ENCODE data around the gene PKD1.
A peak's percentile ranks its signal among the peaks of the same experiment; 100 is the strongest.

The PKD1 gene

GRCh38 chr16:2057438-2057837, 78.3 kb downstream of the PKD1 start:
- DNase-seq (ENCODE audit: extremely low spot score) = no peak
- ChIA-PET CTCF (interaction anchor here (0.9 kb wide), 1 partner anchor 22 kb away, joined by 3 read pairs; no protein-coding TSS in a partner anchor), POLR2A (interaction anchor here (0.6 to 1.5 kb wide), 3 partner anchors 10 to 98 kb away, joined by 3 to 11 read pairs (median 7); partner anchors contain the start of genes NTHL1, RPS2, TRAF7 and TSC2)
- TF ChIP-seq LEF1 (IDR thresholded peaks at IDR 0.05; ENCODE audit: borderline replicate concordance) (no peak), FOXK2 (IDR thresholded peaks at IDR 0.05) (no peak), TARDBP (IDR thresholded peaks at IDR 0.05) (no peak), ARNT (IDR thresholded peaks at IDR 0.05) (no peak)

- TF ChIP-seq SP1 (IDR thresholded peaks at IDR 0.05) (no peak), SUZ12 (IDR thresholded peaks at IDR 0.05) (no peak), ZNF384 (IDR thresholded peaks at IDR 0.05) (no peak), HDGF (IDR thresholded peaks at IDR 0.05; ENCODE audit: borderline replicate concordance) (no peak), PKNOX1 (IDR thresholded peaks at IDR 0.05) (no peak), ARNT (IDR thresholded peaks at IDR 0.05) (no peak), LEF1 (IDR thresholded peaks at IDR 0.05; ENCODE audit: borderline replicate concordance) (no peak), NFRKB (IDR thresholded peaks at IDR 0.05) (no peak), TARDBP (IDR thresholded peaks at IDR 0.05) (no peak), L3MBTL2 (conservative IDR thresholded peaks at IDR 0.05) (no peak)
- POLR2A ChIA-PET = interaction anchor here (0.5 to 1.5 kb wide), 5 partner anchors 9 to 117 kb away, joined by 3 to 11 read pairs (median 4); partner anchors contain the start of genes NTHL1, RPS2, TRAF7 and TSC2
- CTCF ChIA-PET = interaction anchor here (0.7 to 0.9 kb wide), 2 partner anchors 9 to 22 kb away, joined by 3 read pairs; partner anchors contain the start of gene NTHL1
- peak; percentile 48 for DNase-seq (ENCODE audit: extremely low spot score)
Observed at GRCh38 chr16:2056681-2057407, 78.9 kb downstream of the PKD1 start.

GRCh38 chr16:2056077-2056476, 79.6 kb downstream of the PKD1 start:
- ChIA-PET CTCF (no interaction called here), POLR2A (interaction anchor here (1.5 kb wide), 1 partner anchor 91 kb away, joined by 7 read pairs; the partner anchor contains the start of gene RPS2)
- TF ChIP-seq SUZ12 (IDR thresholded peaks at IDR 0.05) (no peak), L3MBTL2 (conservative IDR thresholded peaks at IDR 0.05) (no peak), FOXK2 (IDR thresholded peaks at IDR 0.05) (no peak), FOXM1 (IDR thresholded peaks at IDR 0.05; ENCODE audit: borderline replicate concordance) (no peak), NFRKB (IDR thresholded peaks at IDR 0.05) (no peak), ELF4 (IDR thresholded peaks at IDR 0.05) (no peak), LEF1 (IDR thresholded peaks at IDR 0.05; ENCODE audit: borderline replicate concordance) (no peak)
- DNase-seq (ENCODE audit: extremely low spot score) = no peak

GRCh38 chr16:2054543-2055245, 81.0 kb downstream of the PKD1 start:
- CTCF ChIA-PET = no interaction called here
- no peak for TF ChIP-seq FOXK2 (IDR thresholded peaks at IDR 0.05)
- TF ChIP-seq ELF4 (IDR thresholded peaks at IDR 0.05) = no peak
- no peak for TF ChIP-seq LEF1 (IDR thresholded peaks at IDR 0.05; ENCODE audit: borderline replicate concordance)
- no peak for TF ChIP-seq FOXM1 (IDR thresholded peaks at IDR 0.05; ENCODE audit: borderline replicate concordance)
- no peak for TF ChIP-seq HDGF (IDR thresholded peaks at IDR 0.05; ENCODE audit: borderline replicate concordance)
- no peak for TF ChIP-seq TARDBP (IDR thresholded peaks at IDR 0.05)
- TF ChIP-seq FOXA1 (IDR thresholded peaks at IDR 0.05) = no peak
- no peak for TF ChIP-seq CTBP1 (IDR thresholded peaks at IDR 0.05; ENCODE audit: borderline replicate concordance)
- TF ChIP-seq SUZ12 (IDR thresholded peaks at IDR 0.05) = no peak
- TF ChIP-seq SP1 (IDR thresholded peaks at IDR 0.05) = no peak
- no peak for TF ChIP-seq PKNOX1 (IDR thresholded peaks at IDR 0.05)
- no peak for TF ChIP-seq NFRKB (IDR thresholded peaks at IDR 0.05)
- no peak for TF ChIP-seq ZNF384 (IDR thresholded peaks at IDR 0.05)
- TF ChIP-seq ARNT (IDR thresholded peaks at IDR 0.05) = no peak
- TF ChIP-seq L3MBTL2 (conservative IDR thresholded peaks at IDR 0.05) = no peak
- no peak for TF ChIP-seq BHLHE40 (IDR thresholded peaks at IDR 0.05; ENCODE audit: borderline replicate concordance)
- POLR2A ChIA-PET = no interaction called here
- DNase-seq (ENCODE audit: extremely low spot score) = no peak

GRCh38 chr16:2053897-2054296, 81.8 kb downstream of the PKD1 start:
- POLR2A ChIA-PET = no interaction called here
- DNase-seq (ENCODE audit: extremely low spot score) = no peak
- CTCF ChIA-PET = interaction anchor here (0.9 kb wide), 1 partner anchor 31 kb away, joined by 3 read pairs; no protein-coding TSS in a partner anchor
- TF ChIP-seq ELF4 (IDR thresholded peaks at IDR 0.05) = no peak
- no peak for TF ChIP-seq CTBP1 (IDR thresholded peaks at IDR 0.05; ENCODE audit: borderline replicate concordance)
- TF ChIP-seq FOXK2 (IDR thresholded peaks at IDR 0.05) = no peak
- TF ChIP-seq LEF1 (IDR thresholded peaks at IDR 0.05; ENCODE audit: borderline replicate concordance) = no peak
- TF ChIP-seq ARNT (IDR thresholded peaks at IDR 0.05) = no peak
- no peak for TF ChIP-seq HDGF (IDR thresholded peaks at IDR 0.05; ENCODE audit: borderline replicate concordance)
- TF ChIP-seq NFRKB (IDR thresholded peaks at IDR 0.05) = no peak
- TF ChIP-seq FOXA1 (IDR thresholded peaks at IDR 0.05) = no peak
- no peak for TF ChIP-seq L3MBTL2 (conservative IDR thresholded peaks at IDR 0.05)
- no peak for TF ChIP-seq PKNOX1 (IDR thresholded peaks at IDR 0.05)
- TF ChIP-seq FOXM1 (IDR thresholded peaks at IDR 0.05; ENCODE audit: borderline replicate concordance) = no peak
- no peak for TF ChIP-seq SP1 (IDR thresholded peaks at IDR 0.05)
- no peak for TF ChIP-seq ZNF384 (IDR thresholded peaks at IDR 0.05)
